PFSK-1 (cell line): ENCODE measurements around the gene LAMTOR4.

Experiments
- FOXP2 ChIP-seq: optimal IDR thresholded peaks from 2 replicates; pipeline ENCODE3; 2011; ENCODE audit warnings: borderline replicate concordance, control low read depth, inconsistent platforms; ENCODE audit not compliant: insufficient read depth; ENCODE audit errors: extremely low read length, extremely low read depth
- POLR2AphosphoS5 ChIP-seq: IDR thresholded peaks from 2 replicates; pipeline ENCODE4 v1.6.1; 2012; ENCODE audit warnings: low read depth, mild to moderate bottlenecking, control low read depth, low read length, moderate library complexity
- SIN3A ChIP-seq: IDR thresholded peaks from 2 replicates; pipeline ENCODE4 v1.6.1; 2012; ENCODE audit warnings: mild to moderate bottlenecking, low read length, moderate library complexity, borderline replicate concordance; ENCODE audit not compliant: insufficient read depth
- TAF1 ChIP-seq: IDR thresholded peaks from 2 replicates; pipeline ENCODE4 v1.6.1; 2012; ENCODE audit warnings: low read length, control low read depth, borderline replicate concordance; ENCODE audit not compliant: insufficient read depth
- TF ChIP-seq, protein P1 (sequence below), 2 experiments: IDR thresholded peaks; 2 replicates each; pipeline versions ENCODE4 v1.6.1 to v1.8.0; 2011 to 2012; ENCODE audit warnings: low read depth in 2 of 2, low read length in 2 of 2, control low read depth in 1 of 2, inconsistent platforms in 1 of 2, mild to moderate bottlenecking in 1 of 2, moderate library complexity in 1 of 2; ENCODE audit not compliant: insufficient read depth in 1 of 2

Gene LAMTOR4

DNA sequence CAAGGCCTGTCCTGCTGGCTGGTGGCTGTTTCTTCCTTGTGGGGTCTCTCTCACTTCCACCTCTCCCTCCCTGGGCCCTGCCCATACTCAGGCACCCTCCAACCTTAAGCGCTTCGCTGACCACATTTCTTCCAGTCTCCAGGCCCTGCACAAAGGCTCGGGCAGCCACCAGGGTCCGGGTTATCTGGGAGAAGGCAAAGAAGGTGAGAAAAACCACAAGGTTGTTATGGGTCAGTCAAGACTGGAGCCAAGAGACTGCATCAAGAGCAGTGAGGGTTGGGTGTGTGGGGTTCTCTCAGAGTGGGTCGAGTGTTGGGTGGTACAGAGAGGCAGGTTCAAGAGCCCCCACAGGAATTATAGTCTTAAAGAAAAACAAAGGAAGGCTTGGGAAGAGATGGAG is 25.9 kb downstream of the LAMTOR4 start:
- TF ChIP-seq FOXP2 (no peak), TAF1 (no peak), SIN3A (no peak), POLR2AphosphoS5 (no peak)
- TF ChIP-seq, protein P1, sequence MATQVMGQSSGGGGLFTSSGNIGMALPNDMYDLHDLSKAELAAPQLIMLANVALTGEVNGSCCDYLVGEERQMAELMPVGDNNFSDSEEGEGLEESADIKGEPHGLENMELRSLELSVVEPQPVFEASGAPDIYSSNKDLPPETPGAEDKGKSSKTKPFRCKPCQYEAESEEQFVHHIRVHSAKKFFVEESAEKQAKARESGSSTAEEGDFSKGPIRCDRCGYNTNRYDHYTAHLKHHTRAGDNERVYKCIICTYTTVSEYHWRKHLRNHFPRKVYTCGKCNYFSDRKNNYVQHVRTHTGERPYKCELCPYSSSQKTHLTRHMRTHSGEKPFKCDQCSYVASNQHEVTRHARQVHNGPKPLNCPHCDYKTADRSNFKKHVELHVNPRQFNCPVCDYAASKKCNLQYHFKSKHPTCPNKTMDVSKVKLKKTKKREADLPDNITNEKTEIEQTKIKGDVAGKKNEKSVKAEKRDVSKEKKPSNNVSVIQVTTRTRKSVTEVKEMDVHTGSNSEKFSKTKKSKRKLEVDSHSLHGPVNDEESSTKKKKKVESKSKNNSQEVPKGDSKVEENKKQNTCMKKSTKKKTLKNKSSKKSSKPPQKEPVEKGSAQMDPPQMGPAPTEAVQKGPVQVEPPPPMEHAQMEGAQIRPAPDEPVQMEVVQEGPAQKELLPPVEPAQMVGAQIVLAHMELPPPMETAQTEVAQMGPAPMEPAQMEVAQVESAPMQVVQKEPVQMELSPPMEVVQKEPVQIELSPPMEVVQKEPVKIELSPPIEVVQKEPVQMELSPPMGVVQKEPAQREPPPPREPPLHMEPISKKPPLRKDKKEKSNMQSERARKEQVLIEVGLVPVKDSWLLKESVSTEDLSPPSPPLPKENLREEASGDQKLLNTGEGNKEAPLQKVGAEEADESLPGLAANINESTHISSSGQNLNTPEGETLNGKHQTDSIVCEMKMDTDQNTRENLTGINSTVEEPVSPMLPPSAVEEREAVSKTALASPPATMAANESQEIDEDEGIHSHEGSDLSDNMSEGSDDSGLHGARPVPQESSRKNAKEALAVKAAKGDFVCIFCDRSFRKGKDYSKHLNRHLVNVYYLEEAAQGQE (IDR thresholded peaks at IDR 0.05; ENCODE audit: insufficient read depth in 1 of 2, low read depth in 2 of 2, low read length in 2 of 2): no peak

DNA sequence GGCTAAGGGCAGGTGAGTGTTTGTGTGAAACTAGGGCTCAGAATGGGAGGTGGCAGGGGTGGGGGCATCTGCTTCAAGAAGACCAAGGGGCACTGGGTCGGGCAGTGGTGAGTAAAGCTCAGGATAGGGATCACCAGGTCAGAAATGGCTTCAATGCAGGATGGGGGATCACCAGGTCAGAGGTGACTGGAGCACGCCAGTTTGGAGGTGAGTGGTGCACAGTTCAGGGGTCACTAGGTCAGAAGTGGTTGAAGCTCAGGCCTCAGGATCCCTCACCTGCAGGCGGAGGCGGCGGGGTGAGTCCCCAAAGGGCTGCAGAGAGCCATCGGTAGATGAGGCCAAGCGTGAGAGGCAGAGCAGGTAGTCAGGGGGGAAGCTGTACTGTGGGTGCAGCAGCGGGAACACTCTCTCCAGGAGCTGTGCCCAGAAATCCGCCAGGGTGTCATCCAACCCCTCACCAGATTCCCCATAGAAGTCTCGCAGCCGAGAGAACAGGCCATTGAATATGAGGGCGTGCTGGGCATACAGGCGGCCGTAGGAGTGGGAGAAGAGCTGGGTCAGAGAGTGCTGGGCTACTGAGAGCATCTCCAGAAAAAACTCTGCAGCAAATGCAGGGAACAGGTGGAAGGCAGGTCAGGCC is 26.7 kb downstream of the LAMTOR4 start:
- TF ChIP-seq FOXP2: no peak
- TF ChIP-seq, protein P1 (IDR thresholded peaks at IDR 0.05; ENCODE audit: insufficient read depth in 1 of 2, low read depth in 2 of 2, low read length in 2 of 2): no peak
- no peak for TF ChIP-seq POLR2AphosphoS5
- TF ChIP-seq SIN3A: no peak
- TF ChIP-seq TAF1: no peak

DNA sequence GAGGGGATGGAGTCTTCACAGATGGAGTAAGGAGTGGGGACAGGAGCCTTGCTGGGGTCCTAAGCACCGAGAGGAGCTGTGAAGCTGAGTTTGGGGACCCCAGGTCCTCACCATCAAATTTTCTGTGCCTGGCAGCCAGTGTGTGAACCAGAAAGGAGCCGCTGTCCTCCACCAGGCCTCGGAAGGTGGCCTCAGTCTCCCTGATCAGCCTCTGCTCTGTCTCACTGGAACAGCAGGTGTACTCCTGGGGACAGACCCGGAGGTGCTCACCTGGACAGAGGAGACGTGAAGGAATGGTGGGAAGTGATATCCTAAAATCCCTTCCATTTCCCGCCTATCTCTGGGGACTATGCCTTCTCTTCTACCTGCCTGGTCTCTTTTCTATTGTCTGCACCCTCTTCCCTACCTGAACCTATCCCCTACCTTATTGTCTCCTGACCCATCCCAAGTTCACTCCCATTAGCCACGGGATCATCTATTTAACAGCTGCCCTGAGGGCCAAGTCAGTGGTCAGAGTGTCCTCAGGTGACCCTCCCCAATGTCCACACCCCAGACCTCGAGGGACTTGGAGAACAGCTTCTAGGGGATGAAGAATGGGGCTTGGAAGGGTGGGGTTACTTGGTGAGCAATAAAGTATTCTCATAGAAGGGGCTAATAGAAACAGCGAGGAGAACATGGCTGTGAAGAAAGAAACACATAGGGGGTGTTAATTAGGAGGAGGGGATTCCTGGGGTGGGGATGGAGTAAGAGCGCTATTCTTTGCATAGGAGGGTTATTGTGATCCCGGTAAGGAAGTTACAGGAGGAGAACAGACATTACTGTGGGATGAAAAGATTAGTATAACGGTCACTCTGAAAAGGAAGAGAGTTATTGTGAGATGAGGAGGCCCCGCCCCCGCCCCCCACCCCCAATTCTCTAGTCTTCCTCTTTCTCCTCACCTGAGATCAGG is 27.7 kb downstream of the LAMTOR4 start:
- TF ChIP-seq POLR2AphosphoS5 (no peak), TAF1 (no peak), FOXP2 (no peak), SIN3A (no peak)
- TF ChIP-seq, protein P1 (IDR thresholded peaks at IDR 0.05; ENCODE audit: insufficient read depth in 1 of 2, low read depth in 2 of 2, low read length in 2 of 2): no peak

DNA sequence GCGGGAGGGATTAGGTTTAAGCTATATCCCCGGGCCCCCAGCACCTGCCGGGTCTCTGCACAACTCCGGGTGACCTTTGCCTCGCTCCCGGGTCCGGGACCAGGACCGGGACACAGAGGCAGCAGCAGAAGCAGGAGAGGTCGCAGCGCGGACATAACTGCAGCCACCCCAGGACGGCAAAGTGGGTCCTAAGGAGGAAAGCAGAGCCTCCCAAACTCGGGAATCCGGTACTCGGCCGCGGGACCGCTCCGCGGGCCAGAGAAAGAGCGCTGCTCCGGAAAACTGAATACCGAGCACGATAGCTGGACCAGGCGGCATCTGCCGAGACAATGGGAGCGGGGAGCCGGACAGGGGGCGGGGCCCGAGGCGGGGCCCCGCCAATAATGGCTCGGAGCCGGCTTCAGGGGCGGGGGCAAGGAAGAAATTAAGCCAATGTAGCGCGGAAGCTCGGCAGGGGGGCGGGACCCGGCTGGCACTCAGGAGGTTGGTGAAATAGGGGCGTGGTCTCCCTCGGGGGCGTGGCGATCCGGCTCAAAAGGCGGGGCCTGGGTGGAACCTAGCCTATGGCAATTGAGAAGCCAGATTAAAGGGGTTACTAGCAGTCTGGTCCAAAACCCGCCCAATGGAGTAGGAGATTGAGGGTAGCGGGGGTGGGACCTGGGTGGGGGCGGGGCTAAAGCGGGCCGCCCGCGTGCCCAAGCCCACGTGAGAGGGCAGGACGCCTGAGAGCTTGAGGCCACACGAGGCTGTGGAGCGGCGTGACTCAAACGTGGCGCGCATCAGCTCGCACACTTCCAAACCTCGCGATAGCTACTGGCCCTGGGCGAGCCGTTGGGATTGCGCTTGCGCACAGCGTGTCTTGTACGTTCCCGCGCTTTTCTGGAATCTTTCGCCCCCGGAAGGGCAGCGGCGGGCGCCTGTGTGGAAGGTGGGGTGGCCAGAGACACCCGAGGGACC is 28.6 kb downstream of the LAMTOR4 start, which contains the start of the genes GPC2 and STAG3:
TSS of gene GPC2 (minus strand) at position 337 of the 957 bp plus-strand sequence. CDS start at position 155, 182 bp downstream.
TSS of gene STAG3 (plus strand) at position 874 of the 957 bp plus-strand sequence. CDS start 2,639 bp downstream, outside the sequence.
- peak; percentile 68; the same call in 1 of the 2 replicates for TF ChIP-seq POLR2AphosphoS5
- TF ChIP-seq, protein P1 (IDR thresholded peaks at IDR 0.05; ENCODE audit: insufficient read depth in 1 of 2, low read depth in 2 of 2, low read length in 2 of 2): no peak
- 0 out of 2 replicates have a peak, but pooled peaks have one; percentile 38 for TF ChIP-seq TAF1
